H9 (cell line): ENCODE data around the gene GABRR2. TPM values are rescaled to one million over a fixed set of nuclear protein-coding genes. Genes with fewer than 3 reads are reported as not detected.

Experiments
- DNase-seq: peaks from one replicate; pipeline ENCODE4 v3.0.0-alpha.2; 2017
- H2AFZ ChIP-seq: one replicate; pipeline ENCODE4 v1.6.1; 2013; ENCODE audit warnings: mild to moderate bottlenecking, low read length, control low read depth, moderate library complexity
- H2AK5ac ChIP-seq: 2 replicates; pipeline ENCODE4 v1.6.1; 2013; ENCODE audit warnings: low read length, control low read depth, mixed read lengths; ENCODE audit not compliant: insufficient read length
- H2BK120ac ChIP-seq: one replicate; pipeline ENCODE4 v1.6.1; 2013; ENCODE audit warnings: low read depth, mild to moderate bottlenecking, low read length, control low read depth, inconsistent platforms; ENCODE audit not compliant: poor library complexity, severe bottlenecking
- H2BK12ac ChIP-seq: 2 replicates; pipeline ENCODE4 v1.6.1; 2013; ENCODE audit warnings: low read length, control low read depth, mixed read lengths, low read depth; ENCODE audit not compliant: insufficient read length
- H2BK15ac ChIP-seq: 2 replicates; pipeline ENCODE4 v1.6.1; 2013; ENCODE audit warnings: low read depth, low read length, control low read depth
- H2BK20ac ChIP-seq: one replicate; pipeline ENCODE4 v1.6.1; 2013; ENCODE audit warnings: low read depth, mild to moderate bottlenecking, low read length, control low read depth, inconsistent platforms; ENCODE audit not compliant: poor library complexity, severe bottlenecking
- H2BK5ac ChIP-seq: 2 replicates; pipeline ENCODE4 v1.6.1; 2013; ENCODE audit warnings: low read length, control low read depth, mixed read lengths; ENCODE audit not compliant: insufficient read length
- H3K14ac ChIP-seq: 2 replicates; pipeline ENCODE4 v1.6.1; 2013; ENCODE audit warnings: low read length, control low read depth; ENCODE audit not compliant: insufficient read depth
- H3K18ac ChIP-seq: 2 replicates; pipeline ENCODE4 v1.6.1; 2013; ENCODE audit warnings: low read depth, mild to moderate bottlenecking, mixed read lengths, low read length, control low read depth; ENCODE audit not compliant: insufficient read length
- H3K23ac ChIP-seq: 2 replicates; pipeline ENCODE4 v1.6.1; 2013; ENCODE audit warnings: low read length, control low read depth, mixed read lengths, low read depth; ENCODE audit not compliant: insufficient read length
- H3K23me2 ChIP-seq: 2 replicates; pipeline ENCODE4 v1.6.1; 2013; ENCODE audit warnings: low read depth, mild to moderate bottlenecking, mixed read lengths, low read length, control low read depth; ENCODE audit not compliant: insufficient read length, poor library complexity, severe bottlenecking
- H3K27ac ChIP-seq: 2 replicates; pipeline ENCODE4 v1.5.1; 2013; ENCODE audit warnings: low read length, control low read depth, mixed read lengths, low read depth; ENCODE audit not compliant: insufficient read length
- H3K27me3 ChIP-seq: 2 replicates; pipeline ENCODE4 v1.6.1; 2013; ENCODE audit warnings: low read length, control low read depth, inconsistent platforms; ENCODE audit not compliant: insufficient read depth
- H3K4ac ChIP-seq: 2 replicates; pipeline ENCODE4 v1.6.1; 2013; ENCODE audit warnings: low read depth, mild to moderate bottlenecking, control low read depth, inconsistent platforms, low read length, moderate library complexity
- H3K4me1 ChIP-seq: 2 replicates; pipeline ENCODE4 v1.6.1; 2013; ENCODE audit warnings: low read length, control low read depth, inconsistent platforms; ENCODE audit not compliant: insufficient read depth
- H3K4me2 ChIP-seq: 2 replicates; pipeline ENCODE4 v1.6.1; 2013; ENCODE audit warnings: low read length, control low read depth, mixed read lengths; ENCODE audit not compliant: insufficient read length, insufficient read depth
- H3K56ac ChIP-seq: 2 replicates; pipeline ENCODE4 v1.6.1; 2013; ENCODE audit warnings: low read depth, mild to moderate bottlenecking, mixed read lengths, low read length, control low read depth; ENCODE audit not compliant: insufficient read length
- H3K79me1 ChIP-seq: 2 replicates; pipeline ENCODE4 v1.6.1; 2013; ENCODE audit warnings: low read depth, mild to moderate bottlenecking, moderate library complexity, low read length, control low read depth, inconsistent platforms; ENCODE audit not compliant: insufficient read depth, poor library complexity, severe bottlenecking
- H3K79me2 ChIP-seq: 2 replicates; pipeline ENCODE4 v1.6.1; 2013; ENCODE audit warnings: low read length, control low read depth, inconsistent platforms; ENCODE audit not compliant: insufficient read depth
- H3K9ac ChIP-seq: 2 replicates; pipeline ENCODE4 v1.6.1; 2013; ENCODE audit warnings: low read length, control low read depth, mixed read lengths; ENCODE audit not compliant: insufficient read length; ENCODE audit errors: extremely low read depth
- H3K9me3 ChIP-seq: one replicate; pipeline ENCODE4 v1.6.1; 2013; ENCODE audit warnings: low read depth, low read length, inconsistent platforms; ENCODE audit not compliant: control insufficient read depth
- H3T11ph ChIP-seq: one replicate; pipeline ENCODE4 v1.6.1; 2013; ENCODE audit warnings: mild to moderate bottlenecking, low read length, control low read depth, inconsistent platforms
- H4K20me1 ChIP-seq: one replicate; pipeline ENCODE4 v1.6.1; 2013; ENCODE audit not compliant: control insufficient read depth, insufficient read length, insufficient read depth
- H4K5ac ChIP-seq: 2 replicates; pipeline ENCODE4 v1.6.1; 2013; ENCODE audit warnings: low read depth, mild to moderate bottlenecking, mixed read lengths, low read length, control low read depth; ENCODE audit not compliant: insufficient read length
- H4K8ac ChIP-seq: replicated peaks from 2 replicates; pipeline ENCODE4 v1.6.1; 2013; ENCODE audit warnings: low read length, control low read depth, mixed read lengths, low read depth; ENCODE audit not compliant: insufficient read length
- H4K91ac ChIP-seq: 2 replicates; pipeline ENCODE4 v1.6.1; 2013; ENCODE audit warnings: low read depth, mild to moderate bottlenecking, moderate library complexity, mixed read lengths, low read length, control low read depth; ENCODE audit not compliant: insufficient read length
- H3K27ac Mint-ChIP-seq, 3 experiments: 2 replicates in 2 of 3; 3 replicates in 1 of 3; pipeline ENCODE4 v1.8.0; 2020 to 2021; ENCODE audit warnings: mixed read lengths in 3 of 3, mild to moderate bottlenecking in 1 of 3, moderate library complexity in 1 of 3
- H3K27me3 Mint-ChIP-seq: 2 replicates; pipeline ENCODE4 v1.8.0; 2021; ENCODE audit warnings: low read depth, mild to moderate bottlenecking, moderate library complexity, mixed read lengths
- H3K36me3 Mint-ChIP-seq, 3 experiments: 2 replicates in 2 of 3; 3 replicates in 1 of 3; pipeline ENCODE4 v1.8.0; 2020 to 2021; ENCODE audit warnings: low read depth in 3 of 3, mixed read lengths in 3 of 3; ENCODE audit not compliant: insufficient read depth in 1 of 3
- H3K4me1 Mint-ChIP-seq, 2 experiments: 2 replicates each; pipeline ENCODE4 v1.8.0; 2020; ENCODE audit warnings: mixed read lengths in 2 of 2
- H3K4me3 Mint-ChIP-seq, 2 experiments: 2 replicates in 1 of 2; 3 replicates in 1 of 2; pipeline ENCODE4 v1.8.0; 2020 to 2021; ENCODE audit warnings: mild to moderate bottlenecking in 2 of 2, mixed read lengths in 2 of 2, moderate library complexity in 1 of 2
- H3K9me3 Mint-ChIP-seq, 2 experiments: 2 replicates in 1 of 2; 3 replicates in 1 of 2; pipeline ENCODE4 v1.8.0; 2020; ENCODE audit warnings: mild to moderate bottlenecking in 2 of 2, mixed read lengths in 2 of 2, moderate library complexity in 1 of 2
- WGBS: extraction: QIAGEN DNeasy Blood & Tissue Kit; methylation state at CpG from one replicate; pipeline ENCODE4 v1.1.7; 2013; ENCODE audit warnings: missing lambda C conversion rate, low lambda C conversion rate, mixed read lengths; ENCODE audit not compliant: insufficient read length; ENCODE audit errors: extremely low coverage; 5-methylcytosine and 5-hydroxymethylcytosine counted together
- total RNA-seq: library from RNA; stranded (reverse); gene quantifications from 2 replicates; pipeline ENCODE4 v1.2.1, GENCODE V29; 2021
- TF ChIP-seq, protein P1 (sequence below): fragments of 200-600 bp; sonication (generic); conservative IDR thresholded peaks from 3 replicates; pipeline ENCODE4 v1.8.0; 2021; ENCODE audit warnings: antibody characterized with exemption, mild to moderate bottlenecking

GABRR2 gene
- total RNA-seq, 1 experiment from 2014 or later: not detected

GRCh38 chr6:89299466-89299850 is 15.6 kb downstream of the GABRR2 start:
- H2BK15ac ChIP-seq: no peak overlapping the region
- Mint-ChIP-seq H3K27ac (no peak overlapping the region), H3K4me1 (peaks cover 10 to 18% of the 10 kb centered on the region in 2 experiments), H3K36me3 (no peaks in the 10 kb centered on the region; a peak in 1 of 7 replicates), H3K9me3 (peaks cover 3 to 4% of the 10 kb centered on the region in 2 experiments; a peak in 3 of 5 replicates), H3K27me3 (0 out of 2 replicates have a peak, but pooled peaks cover 1% of the 10 kb centered on the region), H3K4me3 (no peak overlapping the region)
- H2BK12ac ChIP-seq: no peak overlapping the region
- H3K4me1 ChIP-seq: no peaks in the 10 kb centered on the region
- no peak overlapping the region for H2AFZ ChIP-seq
- no CpG with 5 or more reads among the region's 7 CpGs for WGBS
- H3K79me2 ChIP-seq: no peaks in the 10 kb centered on the region
- no peak overlapping the region for H3T11ph ChIP-seq
- no peaks in the 10 kb centered on the region for H3K23me2 ChIP-seq
- no peak overlapping the region for H3K27ac ChIP-seq
- TF ChIP-seq, protein P1, sequence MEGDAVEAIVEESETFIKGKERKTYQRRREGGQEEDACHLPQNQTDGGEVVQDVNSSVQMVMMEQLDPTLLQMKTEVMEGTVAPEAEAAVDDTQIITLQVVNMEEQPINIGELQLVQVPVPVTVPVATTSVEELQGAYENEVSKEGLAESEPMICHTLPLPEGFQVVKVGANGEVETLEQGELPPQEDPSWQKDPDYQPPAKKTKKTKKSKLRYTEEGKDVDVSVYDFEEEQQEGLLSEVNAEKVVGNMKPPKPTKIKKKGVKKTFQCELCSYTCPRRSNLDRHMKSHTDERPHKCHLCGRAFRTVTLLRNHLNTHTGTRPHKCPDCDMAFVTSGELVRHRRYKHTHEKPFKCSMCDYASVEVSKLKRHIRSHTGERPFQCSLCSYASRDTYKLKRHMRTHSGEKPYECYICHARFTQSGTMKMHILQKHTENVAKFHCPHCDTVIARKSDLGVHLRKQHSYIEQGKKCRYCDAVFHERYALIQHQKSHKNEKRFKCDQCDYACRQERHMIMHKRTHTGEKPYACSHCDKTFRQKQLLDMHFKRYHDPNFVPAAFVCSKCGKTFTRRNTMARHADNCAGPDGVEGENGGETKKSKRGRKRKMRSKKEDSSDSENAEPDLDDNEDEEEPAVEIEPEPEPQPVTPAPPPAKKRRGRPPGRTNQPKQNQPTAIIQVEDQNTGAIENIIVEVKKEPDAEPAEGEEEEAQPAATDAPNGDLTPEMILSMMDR: peak; percentile 52
- no peak overlapping the region for H3K56ac ChIP-seq
- H3K23ac ChIP-seq: no peak overlapping the region
- H2BK5ac ChIP-seq: no peak overlapping the region
- H3K79me1 ChIP-seq: no peaks in the 10 kb centered on the region
- no peak overlapping the region for H2BK120ac ChIP-seq
- no peaks in the 10 kb centered on the region for H3K9me3 ChIP-seq
- peak; percentile 57 for DNase-seq
- no peaks in the 10 kb centered on the region for H3K27me3 ChIP-seq
- no peak overlapping the region for H3K14ac ChIP-seq
- H4K91ac ChIP-seq: no peak overlapping the region
- H3K9ac ChIP-seq: no peak overlapping the region
- no peak overlapping the region for H2BK20ac ChIP-seq
- no peak overlapping the region for H2AK5ac ChIP-seq
- H4K20me1 ChIP-seq: no peaks in the 10 kb centered on the region
- no peak overlapping the region for H4K8ac ChIP-seq
- no peak overlapping the region for H3K4ac ChIP-seq
- no peak overlapping the region for H4K5ac ChIP-seq
- no peak overlapping the region for H3K18ac ChIP-seq
- no peak overlapping the region for H3K4me2 ChIP-seq
